Central memory CD4-positive, alpha-beta T cell (primary cell): ENCODE measurements around the gene TDRD1.
"Not testable (repeated sequence)": the region's sequence is repeated elsewhere in the genome, so short reads cannot be mapped to it uniquely, and the experiment has no call there.

Source experiments
- DNase-seq: peaks from one replicate; pipeline ENCODE4 v3.0.0; 2022
- total RNA-seq, 3 experiments: gene quantifications; one replicate each; lab custom pipeline; 2026; lab: John Stamatoyannopoulos, UW

Gene TDRD1, protein sequence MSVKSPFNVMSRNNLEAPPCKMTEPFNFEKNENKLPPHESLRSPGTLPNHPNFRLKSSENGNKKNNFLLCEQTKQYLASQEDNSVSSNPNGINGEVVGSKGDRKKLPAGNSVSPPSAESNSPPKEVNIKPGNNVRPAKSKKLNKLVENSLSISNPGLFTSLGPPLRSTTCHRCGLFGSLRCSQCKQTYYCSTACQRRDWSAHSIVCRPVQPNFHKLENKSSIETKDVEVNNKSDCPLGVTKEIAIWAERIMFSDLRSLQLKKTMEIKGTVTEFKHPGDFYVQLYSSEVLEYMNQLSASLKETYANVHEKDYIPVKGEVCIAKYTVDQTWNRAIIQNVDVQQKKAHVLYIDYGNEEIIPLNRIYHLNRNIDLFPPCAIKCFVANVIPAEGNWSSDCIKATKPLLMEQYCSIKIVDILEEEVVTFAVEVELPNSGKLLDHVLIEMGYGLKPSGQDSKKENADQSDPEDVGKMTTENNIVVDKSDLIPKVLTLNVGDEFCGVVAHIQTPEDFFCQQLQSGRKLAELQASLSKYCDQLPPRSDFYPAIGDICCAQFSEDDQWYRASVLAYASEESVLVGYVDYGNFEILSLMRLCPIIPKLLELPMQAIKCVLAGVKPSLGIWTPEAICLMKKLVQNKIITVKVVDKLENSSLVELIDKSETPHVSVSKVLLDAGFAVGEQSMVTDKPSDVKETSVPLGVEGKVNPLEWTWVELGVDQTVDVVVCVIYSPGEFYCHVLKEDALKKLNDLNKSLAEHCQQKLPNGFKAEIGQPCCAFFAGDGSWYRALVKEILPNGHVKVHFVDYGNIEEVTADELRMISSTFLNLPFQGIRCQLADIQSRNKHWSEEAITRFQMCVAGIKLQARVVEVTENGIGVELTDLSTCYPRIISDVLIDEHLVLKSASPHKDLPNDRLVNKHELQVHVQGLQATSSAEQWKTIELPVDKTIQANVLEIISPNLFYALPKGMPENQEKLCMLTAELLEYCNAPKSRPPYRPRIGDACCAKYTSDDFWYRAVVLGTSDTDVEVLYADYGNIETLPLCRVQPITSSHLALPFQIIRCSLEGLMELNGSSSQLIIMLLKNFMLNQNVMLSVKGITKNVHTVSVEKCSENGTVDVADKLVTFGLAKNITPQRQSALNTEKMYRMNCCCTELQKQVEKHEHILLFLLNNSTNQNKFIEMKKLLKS
- total RNA-seq = 0.58 to 2.6 (median 0.82) reads per million in 3 experiments

DNA sequence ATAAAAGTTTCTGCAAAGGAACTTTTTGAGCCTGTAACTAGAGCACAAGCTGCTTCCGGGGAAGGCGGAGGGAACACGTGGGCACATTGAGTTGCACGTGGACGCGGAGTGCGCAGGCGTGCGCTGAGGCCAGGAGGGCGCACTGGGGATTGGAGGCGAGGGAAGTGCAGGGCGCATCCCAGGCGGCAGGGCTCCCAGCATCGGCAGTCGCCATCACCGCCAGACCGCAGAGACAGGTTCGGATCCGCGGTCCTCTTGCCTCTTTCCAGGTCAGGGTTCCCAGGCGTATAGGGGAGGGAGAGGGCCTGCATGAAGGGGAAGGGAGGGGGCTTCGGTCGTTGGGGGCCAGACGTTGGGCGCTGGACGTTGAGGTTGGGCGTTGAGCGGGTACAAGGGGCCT is at the start of gene TDRD1:
Gene TDRD1, plus strand, starts transcription at position 206 of the 400 bp plus-strand sequence. CDS start 8,479 bp downstream, outside the sequence.
- no peak for DNase-seq

DNA sequence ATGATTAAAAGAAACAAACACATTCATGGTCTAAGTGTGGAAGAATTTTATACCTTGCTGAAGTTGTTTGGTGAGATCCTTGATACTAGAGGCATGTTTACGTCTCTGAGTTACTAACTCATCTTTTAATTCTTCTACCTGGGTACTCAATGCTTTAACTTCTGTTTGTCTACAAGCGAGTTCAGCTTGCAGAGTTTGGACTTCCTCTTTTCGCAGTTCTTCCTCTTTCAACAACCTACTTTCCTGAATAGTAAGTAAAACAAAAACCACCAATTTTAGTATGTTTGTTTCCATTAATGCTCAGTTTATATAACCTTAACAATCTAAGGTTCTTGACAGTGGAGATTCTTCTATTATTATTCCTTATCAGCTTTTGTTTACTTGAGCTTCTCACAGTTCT is 48.1 kb upstream of the TDRD1 start:
- no peak for DNase-seq

DNA sequence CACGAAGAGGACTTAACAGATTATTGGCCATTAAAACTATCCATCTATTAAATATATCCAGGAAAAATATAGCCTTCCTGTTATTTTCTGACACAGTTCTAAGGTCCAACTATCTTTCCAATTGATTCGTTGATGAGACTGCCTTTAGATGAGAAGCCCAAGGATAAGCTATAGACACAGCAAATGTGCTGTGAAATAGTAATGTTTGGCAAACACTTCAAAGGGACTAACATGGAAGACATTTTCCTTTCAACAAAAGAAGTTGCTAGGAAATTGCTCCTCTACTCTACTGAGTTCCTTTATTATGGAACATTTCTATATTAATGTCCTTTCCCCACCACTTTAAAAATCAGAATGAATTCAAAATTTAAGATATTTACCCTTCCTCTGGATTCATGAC is 43.7 kb upstream of the TDRD1 start:
- no peak for DNase-seq

DNA sequence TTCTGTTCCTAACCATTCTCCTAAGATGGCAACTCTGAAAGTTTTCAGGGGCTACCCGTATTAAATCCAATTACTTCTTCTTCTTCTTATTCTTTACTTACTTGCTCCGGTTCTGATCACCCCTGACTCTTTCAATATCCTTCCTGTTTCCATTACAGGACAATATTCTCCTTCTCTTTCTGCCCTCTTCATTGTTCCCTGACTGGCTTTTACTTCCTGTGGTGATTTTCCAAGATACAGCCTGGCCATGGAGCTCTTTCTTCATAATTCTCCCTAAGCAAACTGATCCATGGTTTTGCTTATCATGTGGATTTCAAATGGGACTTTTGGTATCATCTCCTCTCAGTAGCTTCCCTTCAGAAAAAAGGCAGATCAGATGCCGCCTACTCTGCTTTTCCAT is 40.6 kb upstream of the TDRD1 start:
- DNase-seq = no peak

DNA sequence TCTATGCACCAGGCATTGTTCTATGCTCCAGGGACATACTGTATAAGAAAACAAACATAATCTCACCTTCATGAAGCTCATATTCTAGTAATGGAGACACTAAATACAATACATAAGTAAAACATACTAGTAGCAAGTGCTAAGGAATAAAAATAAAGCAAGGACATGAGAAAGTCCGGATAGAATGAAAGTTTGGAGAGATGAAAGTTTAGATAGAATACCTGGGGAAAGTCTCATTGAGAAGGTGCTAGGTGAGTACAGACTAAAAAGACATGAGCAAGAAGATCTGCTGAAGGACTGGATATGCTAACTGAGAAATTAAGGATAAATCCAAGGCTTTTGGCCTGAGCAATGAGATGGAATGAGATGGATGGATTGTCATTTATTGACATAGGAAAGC is 39.1 kb upstream of the TDRD1 start:
- no peak for DNase-seq

DNA sequence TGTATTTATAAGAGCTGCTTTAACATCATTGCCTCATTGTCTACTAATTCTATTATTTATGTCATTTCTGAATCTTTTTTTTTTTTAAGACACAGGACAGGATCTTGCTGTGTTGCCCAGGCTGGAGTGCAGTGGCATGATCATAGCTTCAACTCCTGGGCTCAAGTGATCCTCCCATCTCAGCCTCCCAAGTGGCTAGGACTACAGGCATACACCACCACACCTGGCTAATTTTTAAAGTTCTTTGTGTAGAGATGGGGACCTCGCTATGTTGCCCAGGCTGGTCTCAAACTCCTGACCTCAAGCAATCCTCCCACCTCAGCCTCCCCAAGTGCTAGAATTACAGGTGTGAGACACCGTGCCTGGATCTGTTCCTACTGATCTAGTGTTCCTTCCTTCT is 38.3 kb upstream of the TDRD1 start:
- DNase-seq = not testable (repeated sequence)

DNA sequence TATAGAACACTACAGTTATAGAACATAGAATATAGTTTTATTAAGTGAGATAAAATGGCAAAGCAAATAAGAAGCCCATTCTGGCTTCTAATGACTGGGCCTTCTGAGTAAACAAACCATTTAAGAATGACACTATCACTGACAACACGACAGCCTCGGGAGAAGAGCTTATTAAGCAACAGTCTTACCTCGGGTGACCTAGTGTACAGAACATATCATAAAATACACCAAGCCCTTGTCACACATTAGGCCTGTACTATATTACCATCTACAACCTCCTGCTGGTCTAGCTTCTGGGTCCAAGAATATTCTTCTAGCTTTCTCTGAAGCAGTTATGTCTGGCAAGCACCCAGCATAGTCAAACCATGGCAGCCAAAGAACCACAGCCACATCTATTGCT is 37.1 kb upstream of the TDRD1 start:
- no peak for DNase-seq

DNA sequence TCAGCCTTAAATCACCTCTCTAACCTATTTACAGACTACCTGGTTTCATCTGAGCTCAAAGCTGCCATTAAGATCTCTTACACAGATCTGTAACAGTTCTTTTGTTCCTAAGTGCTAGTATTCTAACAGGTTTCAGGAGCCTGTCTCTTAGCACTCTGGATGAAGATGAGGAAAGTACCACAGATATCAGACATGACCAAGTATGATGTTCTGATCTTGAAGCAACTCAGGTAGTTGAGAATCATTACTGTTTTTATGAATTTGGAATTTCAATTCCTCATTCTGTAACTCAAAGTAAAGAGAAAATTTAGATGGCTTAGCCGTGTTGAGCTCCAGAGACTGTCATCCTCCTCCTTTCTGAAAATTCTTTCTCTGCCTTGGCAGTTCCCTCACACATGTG is 36.0 kb upstream of the TDRD1 start:
- DNase-seq = no peak

DNA sequence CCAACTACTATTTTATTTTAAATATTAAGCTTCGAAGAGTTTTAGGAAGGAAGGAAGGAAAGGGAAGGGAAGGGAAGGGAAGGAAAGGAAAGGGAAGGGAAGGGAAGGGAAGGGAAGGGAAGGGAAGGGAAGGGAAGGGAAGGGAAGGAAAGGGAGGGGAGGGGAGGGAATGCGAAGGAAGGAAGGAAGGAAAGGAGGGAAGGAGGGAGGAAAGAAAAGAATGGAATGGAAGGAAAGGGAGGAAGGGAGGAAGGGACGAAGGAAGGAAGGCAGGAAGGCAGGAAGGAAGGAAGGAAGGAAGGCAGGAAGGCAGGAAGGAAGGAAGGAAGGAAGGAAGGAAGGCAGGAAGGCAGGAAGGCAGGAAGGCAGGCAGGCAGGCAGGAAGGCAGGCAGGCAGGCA is 29.7 kb upstream of the TDRD1 start:
- not testable (repeated sequence) for DNase-seq

DNA sequence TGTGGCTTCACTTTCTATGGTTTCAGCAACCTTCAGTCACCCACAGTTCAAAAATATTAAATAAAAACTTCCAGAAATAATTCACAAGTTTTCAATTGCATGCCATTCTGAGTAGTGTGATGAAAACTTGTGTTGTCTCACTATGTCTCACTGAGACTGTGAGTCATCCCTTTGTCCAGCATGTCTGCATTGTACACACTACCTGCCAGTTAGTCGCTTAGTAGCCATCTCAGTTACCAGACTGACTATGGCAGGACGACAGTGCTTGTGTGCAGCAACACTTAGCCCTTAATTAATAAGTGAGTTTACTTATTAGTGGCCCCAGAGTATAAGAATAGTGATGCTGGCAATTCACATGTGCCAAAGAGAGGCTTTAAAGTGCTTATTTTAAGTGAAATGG is 27.7 kb upstream of the TDRD1 start:
- no peak for DNase-seq

DNA sequence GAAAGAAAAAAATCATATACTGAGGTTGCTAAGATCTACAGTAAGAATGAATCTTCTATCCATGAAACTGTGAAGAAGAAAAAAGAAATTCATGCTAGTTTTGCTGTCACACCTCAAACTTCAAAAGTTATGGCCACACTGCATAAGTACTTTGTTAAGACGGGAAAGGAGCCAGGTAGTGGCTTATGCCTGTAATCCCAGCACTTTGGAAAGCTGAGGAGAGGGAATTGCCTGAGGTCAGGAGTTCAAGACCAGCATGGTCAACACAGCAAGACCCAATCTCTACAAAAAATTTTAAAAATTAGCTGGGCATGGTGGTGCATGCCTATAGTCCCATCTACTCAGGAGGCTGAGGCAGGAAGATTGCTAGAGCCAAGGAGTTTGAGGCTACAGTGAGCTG is 27.3 kb upstream of the TDRD1 start:
- no peak for DNase-seq

DNA sequence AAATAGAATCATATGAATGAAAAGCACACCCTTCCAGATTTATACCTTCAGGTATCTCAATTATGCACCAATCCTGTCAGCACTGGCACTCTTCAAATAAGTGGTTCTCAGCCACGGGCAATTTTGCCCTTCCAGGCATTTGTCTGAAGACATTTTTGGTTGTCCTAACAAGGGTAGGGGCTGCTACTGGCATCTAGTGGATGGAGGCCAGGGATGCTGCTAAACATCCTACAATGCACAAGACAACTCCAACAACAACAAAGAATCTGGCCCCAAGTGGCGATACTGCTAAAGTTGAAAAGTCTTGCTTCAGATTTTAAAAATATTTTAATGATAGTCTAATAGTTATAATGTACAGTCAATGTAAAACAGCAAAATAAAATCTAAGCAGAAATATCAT is 21.2 kb upstream of the TDRD1 start:
- DNase-seq = no peak

DNA sequence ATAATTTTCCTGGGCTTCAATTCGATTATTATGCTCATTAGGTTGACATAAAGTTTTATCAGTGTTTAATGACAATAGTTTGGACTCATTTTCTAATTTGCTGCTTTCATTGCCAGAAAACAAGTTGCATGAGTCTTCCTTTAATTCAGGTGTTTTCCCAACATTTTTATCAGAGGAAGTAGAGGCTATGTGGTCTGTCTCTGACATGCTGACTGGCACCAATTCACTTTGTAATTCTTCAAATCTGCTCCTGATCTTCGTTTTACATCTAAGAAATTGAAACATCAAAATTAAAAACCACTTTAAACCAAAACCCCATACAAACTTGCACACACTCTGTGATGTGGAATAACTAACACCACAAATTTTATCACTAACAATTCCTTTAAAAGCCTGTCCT is 16.1 kb upstream of the TDRD1 start:
- DNase-seq = no peak

DNA sequence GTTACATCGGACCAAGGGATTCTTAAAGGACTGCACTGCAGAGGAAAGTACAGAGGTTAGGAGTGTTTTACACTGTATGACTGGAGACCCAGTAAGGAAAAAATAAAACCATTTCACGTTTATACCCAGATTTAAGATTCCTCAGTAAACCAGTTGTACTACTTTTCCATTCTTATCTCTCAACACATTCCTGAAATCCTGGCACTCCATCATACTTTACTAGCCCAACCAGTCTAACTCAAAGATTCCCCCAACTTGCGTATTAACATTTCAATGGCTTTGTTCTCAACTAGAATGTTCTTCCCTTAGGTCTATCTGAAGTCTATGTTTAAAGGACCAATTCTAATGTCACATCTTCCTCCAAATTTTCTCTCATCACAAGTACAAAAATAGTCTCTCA is 13.1 kb upstream of the TDRD1 start:
- DNase-seq = no peak

DNA sequence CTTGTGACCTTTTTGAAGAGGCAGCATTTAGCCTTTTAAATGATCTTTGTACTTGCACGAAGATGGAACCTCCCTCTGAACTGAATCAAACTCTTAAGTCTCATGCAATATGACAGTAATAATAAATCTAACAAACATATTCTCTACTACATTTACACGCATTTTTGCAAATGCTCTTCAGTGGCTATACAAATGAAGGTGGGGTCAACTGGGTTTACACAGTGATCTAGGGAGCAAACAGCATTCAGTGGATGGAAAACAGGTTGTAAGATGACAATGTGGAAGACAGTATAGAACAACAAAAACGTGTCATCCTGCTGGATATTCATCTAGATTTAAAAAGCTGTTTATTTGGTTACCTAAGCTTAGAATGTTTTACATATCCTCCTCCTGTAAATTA is 12.7 kb upstream of the TDRD1 start:
- DNase-seq = no peak

DNA sequence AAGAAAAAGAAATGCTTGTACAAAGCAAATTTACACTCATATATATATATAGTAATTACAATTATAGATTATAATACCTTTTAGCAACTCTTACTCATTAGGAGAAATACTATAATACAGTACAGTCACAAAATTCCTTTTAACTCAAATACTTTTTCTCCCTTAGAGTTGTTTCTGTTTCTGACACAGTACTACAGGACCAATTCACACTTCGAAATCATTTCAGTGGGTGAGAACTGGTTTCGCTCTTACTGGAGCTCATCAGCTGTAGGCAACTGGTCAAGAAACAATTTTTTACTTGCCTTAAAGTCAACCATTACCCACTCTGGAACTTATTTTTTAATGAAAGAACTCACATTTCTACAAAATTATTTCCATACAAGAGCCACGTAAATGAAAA is 11.2 kb upstream of the TDRD1 start:
- no peak for DNase-seq

DNA sequence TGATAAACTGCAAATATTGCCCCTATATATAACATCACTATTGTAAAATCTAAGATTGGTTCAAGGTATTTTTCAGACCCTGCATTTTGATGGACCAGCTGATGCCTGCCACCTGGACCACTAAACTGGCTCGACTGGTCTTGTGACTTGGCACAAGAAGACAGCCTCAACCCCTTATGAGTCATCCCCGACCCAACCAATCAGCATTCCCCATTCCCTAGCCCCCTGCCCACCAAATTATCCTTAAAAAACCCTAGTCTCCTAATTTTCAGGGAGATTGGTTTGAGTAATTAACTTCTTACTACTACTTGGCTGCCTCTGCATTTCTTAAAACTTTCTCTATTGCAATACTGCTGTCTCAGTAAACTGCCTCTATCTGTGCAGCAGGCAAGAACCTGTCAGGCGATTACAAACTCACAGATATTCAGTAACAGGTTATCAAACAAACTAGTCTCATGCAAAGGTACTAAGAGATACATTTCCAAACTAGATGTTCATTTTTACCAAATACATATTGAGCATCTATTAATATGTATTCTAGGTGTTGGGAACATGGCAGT is 10.6 kb upstream of the TDRD1 start:
- DNase-seq = no peak

DNA sequence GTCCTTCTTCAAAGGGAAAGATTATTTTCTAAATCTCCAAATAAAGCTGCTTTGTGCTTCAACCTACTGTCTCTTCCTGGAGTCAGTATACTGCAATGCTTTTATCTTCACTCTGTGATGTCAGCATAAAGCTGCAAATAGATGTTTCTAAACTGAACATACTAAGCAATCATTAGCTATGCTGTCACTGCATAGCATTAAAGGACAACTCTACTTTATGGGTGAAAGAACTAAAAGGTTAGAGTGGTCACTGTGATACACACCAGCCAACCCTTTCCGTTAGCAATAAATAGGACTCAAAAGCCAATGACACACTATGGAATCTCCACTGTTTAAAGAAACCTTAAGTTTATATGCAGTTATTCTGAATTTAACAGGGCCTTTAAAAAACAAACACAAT is 6.9 kb upstream of the TDRD1 start:
- DNase-seq = no peak

DNA sequence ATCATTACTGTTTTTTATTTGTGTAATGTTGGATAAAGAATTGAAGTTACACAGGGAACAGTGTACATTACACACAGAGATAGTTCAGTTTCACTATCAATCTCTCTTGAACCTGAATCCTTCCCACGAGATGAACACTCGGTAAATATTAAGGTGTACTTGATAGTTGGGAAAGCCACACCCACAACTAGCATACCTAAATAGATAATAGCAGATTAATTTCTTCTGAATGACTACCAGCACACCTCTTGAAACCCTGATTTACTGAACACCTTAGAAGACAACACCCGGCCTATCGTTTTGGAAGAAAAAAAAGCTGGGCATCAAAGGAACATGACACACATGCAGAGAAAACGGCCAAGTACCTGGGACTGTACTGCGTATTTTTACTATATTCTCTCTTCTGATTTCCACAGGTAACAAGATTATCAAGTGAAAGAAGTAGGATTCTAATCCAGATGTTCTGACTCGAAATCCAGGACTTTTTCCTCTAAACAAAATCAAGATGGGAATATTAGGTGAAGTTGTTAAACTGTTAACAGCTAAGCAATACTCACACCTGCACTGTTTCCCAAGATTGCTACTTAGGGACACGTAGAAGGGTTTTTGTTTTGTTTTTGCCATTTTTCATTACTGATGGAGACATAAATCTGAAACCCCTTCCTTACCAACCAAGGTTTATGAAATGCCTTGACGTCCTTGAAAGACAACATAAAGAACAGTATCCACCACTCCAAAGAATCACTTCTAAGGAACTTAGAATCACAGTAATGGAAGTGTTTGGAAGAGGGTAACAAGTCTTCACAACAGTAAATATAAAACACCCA is 6.2 kb upstream of the TDRD1 start:
- peak; percentile 4 for DNase-seq

DNA sequence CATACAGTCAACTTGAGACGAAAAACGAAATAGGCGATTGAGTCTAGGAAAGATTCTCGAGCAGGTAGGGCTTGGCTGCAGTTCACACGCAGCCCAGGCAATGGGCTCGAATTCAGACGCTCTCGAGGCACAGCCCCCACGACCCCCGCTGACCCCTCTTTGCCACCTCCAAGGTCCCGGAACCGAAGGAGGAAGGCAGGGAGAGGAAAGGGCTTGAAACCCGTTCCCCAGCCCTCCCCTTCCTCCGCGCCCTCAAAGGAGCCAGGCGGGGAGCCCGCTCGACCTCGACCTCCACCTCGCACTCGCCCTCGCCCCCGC is 5.6 kb upstream of the TDRD1 start:
- no peak for DNase-seq

DNA sequence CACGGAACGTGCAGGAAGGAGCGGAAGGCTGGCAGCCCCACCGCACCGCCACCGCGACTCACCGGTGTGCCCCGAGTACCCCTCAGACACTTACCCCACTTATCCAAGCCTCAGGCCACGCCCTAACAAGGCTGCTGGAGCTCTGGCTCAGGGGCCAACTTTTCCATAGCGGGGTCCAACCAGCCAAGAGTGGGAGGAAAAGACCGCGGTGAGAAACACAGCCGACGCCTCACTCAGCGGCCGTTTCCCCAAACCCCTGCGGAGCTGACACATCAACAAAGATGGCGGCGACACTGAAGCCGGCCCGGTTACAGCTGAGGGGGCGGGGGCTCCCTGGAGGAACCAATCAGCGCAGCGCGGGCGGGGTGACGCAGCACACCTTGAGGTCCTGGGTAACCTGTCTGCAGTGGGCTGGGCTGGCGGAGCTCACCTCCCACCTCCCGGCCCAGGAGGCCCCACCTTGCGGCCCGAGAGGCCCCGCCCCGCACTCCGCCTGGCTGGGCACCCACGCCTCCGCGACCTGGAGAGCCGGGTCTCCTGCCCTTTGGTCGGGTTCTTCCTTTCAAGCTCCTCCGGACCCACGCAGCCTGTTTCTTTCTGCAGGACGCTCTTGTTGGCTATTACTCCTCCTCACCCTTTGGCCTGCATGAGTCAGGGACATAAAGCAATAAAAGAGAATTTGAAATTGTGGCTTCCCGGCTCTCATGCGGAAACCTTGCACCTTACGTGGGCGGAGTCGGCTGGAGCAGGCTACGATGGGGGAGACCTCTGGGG is 5.0 kb upstream of the TDRD1 start, which contains the start of gene CCDC186:
Gene CCDC186, minus strand, starts transcription at position 283 of the 774 bp plus-strand sequence. CDS start 10,935 bp downstream, outside the sequence.
- peak; percentile 97 for DNase-seq
